GM15510 (cell line): ENCODE results near the gene MED12L.

Source experiments
- POLR2A ChIP-seq: IDR thresholded peaks from 3 replicates; pipeline ENCODE4 v1.6.1; 2011; ENCODE audit warnings: borderline replicate concordance; ENCODE audit not compliant: insufficient read length; ENCODE audit errors: extremely low read depth

Gene MED12L

DNA sequence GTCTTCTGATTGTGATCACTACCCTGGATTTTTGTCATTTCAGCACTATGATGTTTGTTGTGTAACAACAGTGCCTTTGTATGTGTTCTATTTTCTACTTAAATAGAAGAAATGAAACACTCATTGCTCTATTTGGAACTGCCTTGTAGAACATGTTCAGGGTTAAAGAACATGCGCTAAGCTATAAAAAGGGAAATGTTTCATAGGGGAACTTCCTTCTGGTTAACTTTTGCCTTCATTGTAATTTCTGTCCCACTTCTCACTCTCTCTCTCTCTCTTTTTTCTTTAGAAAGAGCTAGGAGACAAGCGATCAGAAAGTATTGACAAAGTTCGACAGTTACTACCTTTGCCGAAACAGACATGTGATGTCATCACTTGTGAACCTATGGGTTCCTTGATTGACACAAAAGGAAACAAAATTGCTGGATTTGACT, 299.3 kb downstream of the MED12L start, which contains the start of gene P2RY12:
TSS of gene P2RY12 (minus strand) at position 13 of the 434 bp plus-strand sequence. CDS start 45,908 bp downstream, outside the sequence.
- no peak for TF ChIP-seq POLR2A

DNA sequence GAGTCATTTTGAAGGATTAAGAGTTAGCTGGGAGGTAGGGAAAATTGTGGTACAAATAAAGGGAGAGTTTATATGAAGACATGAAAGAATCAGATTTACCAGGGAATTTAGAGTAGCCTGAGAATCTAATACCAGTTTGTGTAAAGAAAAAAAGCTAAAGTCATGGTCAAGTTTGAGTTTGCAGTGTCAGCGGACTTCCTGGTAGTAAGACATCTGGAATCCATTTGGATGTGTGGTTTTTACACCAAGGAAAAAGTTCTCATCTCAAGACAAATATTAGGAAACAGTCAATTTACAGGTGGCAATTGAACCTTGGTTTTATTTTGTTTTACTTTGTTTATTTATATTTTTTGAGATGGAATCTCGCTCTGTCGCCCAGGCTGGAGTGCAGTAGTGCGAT, 300.6 kb downstream of the MED12L start:
- TF ChIP-seq POLR2A, result no peak

DNA sequence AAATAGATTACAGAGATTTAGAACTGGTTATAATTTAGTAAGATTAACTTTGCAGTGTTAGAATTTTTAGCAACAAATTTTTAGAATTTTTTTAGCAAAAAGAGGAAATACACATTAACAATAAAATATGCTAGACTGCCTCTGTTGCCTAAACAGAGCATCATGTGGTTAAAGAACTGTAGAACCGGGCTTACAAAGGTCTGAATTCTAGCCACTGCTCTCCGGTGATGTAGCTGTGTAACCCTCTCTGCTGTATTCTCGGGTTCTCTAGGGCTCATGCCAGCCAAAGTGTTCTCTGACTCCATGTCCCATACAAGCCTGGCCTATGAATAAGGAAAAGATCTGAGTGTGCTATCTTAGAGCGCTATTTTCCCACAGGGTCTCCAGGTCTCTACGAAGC, 302.0 kb downstream of the MED12L start:
- no peak for TF ChIP-seq POLR2A

DNA sequence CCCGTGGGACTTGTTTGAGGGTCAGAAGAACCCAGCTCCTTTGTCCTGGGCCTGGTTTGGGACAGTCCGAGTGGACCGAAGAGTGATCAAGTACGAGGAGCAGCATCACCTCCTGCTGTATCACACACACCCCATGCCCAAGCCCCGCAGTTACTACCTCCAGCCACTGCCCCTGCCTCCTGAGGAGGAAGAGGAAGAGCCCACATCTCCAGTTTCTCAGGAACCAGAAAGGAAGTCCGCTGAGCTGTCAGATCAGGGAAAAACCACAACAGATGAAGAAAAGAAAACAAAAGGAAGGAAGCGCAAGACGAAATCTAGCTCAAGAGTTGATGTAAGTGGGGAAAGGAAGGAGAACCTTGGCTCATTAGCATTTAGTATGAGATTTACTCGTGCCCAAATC, 302.4 kb downstream of the MED12L start:
- TF ChIP-seq POLR2A, result no peak

DNA sequence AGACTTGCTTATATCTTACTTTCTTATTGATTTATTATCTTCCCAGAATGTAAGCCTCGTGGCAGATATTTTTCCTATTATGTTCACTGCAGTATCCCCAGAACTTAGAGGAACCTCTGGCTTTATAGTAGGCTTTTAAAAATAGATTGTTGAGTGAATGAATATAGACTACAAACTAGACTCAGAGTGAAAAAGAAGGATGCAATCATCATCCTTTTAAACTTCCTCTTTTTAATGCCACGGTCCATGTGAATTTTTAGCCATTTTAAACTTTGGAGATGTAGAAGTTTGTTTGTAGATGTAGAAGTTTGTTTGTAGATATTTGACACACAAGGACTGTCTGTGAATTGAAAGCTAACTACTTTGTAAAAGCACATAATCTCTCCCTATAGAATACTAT, 306.3 kb downstream of the MED12L start:
- no peak for TF ChIP-seq POLR2A

DNA sequence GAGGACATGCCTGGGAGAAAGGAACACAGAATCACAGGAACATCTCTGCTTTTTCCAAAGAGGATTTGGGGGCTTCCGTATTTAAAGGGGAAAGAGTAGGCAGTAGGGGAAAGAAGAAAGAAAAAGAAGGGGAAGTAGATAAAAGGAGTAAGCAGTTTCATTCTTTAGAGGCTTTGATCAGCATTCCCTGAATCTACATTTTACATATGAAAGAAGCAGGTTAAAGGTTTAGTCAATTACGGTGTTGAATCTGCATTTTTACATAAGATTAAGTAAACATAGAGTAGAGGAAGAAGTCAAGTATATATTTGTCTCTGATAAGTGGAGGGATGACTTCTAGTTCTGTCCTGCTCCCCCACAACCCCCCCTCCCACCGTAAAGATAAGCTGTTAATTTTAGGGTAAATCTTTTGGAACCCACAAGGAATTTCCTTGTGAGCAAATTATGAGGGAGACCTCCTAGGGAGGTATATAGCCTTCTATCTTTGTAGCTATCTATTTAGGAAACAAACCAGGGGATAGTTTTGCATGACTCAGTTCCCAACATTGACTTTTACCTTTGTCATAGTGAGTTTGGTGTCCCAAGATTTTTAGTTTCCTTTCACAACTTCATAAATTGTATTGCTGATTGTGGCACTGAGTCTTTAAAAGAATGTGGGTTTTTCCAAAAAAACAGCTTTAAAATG, 307.8 kb downstream of the MED12L start:
- no peak for TF ChIP-seq POLR2A

DNA sequence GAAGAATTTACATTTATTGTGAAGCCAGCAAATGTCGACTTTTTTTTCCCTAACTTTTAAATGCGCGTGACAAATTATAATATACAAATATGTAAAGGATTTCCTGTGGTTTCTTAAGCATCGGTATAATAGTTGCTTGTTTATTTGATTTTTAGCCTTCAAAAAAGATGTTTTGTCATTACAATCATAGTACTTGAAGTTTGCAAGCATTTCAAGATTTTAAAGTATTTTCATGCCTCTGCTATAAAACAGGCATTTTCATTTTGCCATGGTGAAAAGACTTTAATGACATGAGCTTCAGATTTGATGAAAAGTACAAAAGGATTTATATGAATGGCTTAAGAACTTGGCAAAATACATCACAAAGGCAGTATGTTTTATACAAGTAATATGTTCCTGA, 308.5 kb downstream of the MED12L start:
- no peak for TF ChIP-seq POLR2A

DNA sequence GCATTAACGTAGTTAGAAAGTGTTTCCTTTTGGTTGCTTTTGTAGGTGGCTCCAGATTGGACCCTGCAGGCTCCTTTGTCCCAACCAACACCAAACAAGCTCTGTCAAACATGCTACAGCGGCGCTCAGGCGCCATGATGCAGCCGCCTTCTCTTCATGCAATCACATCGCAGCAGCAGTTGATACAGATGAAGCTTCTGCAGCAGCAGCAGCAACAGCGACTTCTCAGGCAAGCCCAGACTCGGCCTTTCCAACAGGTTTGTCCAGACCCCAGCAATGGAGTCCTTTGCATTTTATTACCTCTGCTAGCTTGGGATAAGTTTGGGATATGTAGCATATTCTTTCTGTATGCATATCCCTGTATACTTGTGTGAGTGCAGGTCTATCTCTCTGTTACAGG, 309.1 kb downstream of the MED12L start:
- TF ChIP-seq POLR2A, result no peak

DNA sequence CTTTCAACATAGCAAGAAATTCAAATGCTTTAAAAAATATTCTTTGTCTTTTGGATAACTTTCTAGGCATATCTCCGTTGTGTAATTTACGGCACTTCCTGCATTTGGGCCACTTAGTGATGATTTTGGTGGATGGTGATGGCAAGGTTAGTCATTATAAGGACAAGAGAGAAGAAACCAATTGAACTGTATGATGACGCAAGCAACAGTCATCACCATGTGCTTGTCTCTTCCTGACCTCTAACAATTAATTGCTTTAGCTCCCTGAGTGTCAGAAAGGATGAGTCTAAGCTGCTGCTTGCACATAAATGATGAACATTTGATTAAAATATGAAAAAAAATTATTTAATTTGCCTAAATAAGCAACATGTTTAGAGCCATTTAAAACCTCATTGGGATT, 310.3 kb downstream of the MED12L start:
- TF ChIP-seq POLR2A, result no peak

DNA sequence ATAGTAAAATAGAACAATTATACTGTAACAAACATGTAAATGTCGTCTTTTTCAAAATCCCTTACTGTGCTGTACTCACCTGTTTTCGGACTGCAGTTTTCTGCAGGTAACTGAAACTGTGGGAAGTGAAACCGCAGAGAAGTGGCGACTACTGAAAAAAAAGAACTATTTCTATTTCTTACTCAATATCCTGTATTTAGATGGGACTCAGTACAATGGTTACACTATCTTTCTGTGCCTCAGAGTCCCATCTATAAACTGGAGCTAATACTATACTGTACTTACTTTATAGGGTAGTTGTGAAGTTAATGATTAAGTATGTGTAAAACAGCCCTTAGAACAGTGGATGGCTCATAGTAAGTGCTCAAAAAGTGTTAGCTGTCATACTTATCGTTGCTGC, 313.4 kb downstream of the MED12L start:
- no peak for TF ChIP-seq POLR2A

DNA sequence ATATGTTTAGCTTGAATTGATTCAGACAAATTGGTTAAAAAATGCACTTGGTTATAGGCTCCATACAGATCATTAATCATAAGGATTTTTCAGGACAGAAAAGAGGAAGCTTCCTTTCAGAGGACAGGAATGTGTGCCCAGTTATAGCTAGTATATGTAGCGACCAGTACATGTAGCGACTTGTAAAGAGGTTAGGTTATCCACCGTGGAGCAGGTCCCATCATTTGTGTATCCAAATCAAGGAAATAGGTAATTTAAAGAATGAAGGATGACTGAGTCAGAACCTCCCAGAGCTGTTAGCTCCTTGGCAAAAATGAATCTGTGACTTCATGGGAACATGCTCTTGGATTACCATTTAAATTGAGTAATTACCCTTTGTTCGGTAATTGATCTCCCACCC, 314.9 kb downstream of the MED12L start:
- TF ChIP-seq POLR2A, result no peak

DNA sequence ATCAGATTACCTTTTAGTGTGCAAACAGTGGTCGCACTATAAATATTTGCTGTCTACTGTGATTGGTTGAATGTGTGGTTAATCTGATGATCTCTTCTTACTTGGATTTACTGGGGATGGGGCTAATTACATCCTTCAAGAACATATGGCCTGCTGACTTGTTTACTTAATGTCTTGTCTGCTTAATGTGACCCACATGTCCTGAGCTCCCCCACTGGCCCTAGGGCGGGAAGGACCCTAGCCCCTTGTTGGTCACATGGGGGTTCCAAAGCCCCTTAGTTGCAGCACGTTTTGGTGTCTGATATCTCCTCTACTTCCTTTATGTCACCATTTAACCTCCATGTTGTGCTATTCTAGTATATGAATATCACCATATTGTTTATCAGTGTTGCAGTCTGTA, 316.9 kb downstream of the MED12L start:
- no peak for TF ChIP-seq POLR2A

DNA sequence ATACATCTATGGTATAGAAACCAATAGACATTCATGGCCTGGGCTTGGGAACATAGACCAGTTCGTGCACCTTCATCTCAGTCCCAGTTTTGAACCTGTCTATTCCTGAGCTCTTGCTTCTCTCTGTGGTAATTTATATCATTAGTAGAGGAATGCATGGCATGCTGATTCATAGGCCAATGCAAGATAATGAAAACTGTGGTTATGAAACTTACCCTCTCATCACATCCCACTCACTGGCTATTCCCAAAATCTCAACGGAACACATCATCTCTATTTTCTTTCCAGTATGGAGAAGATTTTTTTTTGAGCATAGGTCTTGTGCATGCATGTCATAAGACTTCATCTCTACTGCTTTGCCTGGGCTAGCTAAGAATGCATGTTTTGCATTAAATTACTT, 317.8 kb downstream of the MED12L start:
- TF ChIP-seq POLR2A, result no peak

DNA sequence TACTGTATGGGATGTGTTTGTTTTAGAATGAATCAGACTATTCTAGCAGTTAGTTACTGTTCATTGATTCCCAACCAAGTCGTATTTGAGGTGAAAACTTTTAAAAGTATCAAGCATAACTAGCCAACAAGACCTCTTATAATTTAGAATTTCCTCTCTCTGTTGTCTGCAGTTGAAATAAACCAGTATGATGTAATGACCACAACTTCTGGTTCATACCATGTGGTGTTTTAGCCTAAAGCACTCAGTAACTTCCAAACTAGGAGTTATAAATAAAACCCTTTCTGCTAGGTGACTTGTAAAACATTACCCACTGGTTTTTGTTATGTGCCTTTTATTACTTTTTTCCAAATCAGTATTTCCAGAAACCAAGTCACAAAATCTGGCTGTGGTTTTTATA, 318.9 kb downstream of the MED12L start:
- TF ChIP-seq POLR2A, result no peak

DNA sequence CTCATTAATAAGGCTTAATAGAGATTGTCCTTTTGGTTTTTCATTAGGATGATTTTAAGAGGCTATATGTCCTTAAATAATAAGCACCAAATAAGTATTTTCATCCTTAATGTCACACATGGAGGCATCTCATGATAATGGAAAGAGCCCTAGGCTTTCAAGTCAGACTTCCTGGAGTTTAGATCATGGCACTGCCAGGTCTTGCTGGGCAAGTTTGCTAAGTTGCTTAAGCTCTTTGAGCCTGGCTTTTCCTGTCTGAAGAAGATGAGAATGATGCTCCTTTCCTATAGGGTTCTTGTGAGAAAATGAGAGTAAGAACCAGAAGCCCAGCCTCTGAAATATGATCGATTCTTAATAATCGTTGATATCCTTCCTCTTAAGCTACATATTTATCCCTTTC, 322.5 kb downstream of the MED12L start:
- no peak for TF ChIP-seq POLR2A

DNA sequence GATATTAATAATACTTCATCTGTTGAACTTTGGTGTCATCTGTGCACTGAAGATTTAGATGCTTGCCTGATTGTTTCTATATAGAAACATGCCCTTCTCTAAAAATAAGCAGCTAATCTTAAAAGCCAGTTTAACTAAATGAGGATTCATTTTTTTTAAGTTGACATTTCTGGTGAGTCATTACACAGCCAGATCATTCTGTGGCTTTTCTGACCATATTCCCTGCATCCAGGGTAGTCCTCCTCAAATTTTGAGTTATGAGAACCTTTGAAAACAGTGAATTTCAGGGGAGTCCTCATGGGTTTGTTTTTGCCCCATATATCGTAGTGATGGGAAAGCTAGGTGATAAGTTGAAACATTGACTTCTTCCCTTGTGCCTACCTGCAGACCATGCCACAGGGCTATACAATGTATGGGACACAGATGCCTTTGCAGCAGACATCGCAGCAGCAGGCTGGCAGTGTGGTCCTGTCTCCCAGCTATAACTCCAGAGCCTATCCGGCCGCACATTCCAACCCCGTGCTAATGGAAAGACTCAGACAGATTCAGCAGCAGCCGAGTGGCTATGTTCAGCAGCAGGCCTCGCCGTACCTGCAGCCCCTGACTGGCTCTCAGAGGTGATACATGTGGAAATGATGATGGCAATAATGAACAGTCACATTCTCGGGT, 325.6 kb downstream of the MED12L start:
- TF ChIP-seq POLR2A, result no peak

DNA sequence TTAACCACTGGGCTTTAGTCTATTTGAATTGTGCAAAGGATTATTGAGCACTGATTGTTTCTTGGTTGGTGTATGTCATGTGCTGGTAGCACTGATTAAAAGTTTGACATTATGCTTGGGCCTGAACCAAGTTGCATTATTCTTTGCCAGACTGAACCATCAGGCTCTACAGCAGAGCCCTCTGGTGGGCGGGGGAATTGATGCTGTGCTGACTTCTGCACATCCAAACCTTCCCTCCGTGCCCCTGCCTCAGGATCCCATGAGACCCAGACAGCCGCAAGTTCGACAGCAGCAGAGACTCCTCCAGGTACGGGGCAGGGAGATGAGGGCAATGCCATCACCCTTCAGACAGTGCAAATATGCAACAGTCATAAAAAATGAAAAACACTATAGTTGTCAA, 327.5 kb downstream of the MED12L start:
- no peak for TF ChIP-seq POLR2A

DNA sequence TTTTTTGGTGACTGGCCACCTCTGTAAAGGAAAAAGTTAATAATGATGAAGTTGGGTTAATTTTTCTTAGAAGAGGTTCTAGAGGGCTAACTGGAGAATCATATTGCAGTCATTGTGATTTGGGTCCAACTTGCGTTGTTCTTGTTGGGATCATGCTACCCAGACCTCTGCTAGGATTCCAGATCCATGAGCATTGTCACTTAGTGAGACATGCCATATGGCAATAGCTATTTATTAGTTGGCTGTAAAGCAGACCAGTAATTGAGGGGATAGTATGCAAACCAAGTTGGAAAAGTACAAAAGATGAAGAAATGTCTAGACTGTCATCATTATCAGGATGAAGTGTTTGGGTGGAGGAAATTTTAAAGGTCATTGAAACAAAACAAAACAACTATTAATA, 329.8 kb downstream of the MED12L start:
- no peak for TF ChIP-seq POLR2A

DNA sequence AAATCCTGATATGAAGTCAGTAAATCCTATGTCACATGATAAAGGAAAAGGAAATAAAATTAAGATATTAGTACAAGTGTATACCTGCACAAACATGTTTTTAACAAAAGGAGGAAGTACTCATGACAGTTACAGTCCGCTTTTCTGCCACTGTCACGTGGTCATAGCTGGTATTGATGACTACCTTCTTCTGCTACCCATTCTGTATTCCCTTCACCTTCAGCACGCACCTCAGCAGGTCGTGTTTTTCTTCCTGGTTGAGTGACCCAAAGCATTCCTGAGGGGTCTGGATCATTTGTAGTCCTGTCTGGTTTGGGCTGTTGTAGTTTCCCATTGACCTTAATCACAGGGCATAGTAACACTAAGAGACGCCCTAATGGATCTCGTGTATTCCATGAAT, 334.3 kb downstream of the MED12L start:
- TF ChIP-seq POLR2A, result no peak
